ENCODE measurements around the gene PLD5. TPM values are rescaled to one million over a fixed set of nuclear protein-coding genes. Genes with fewer than 3 reads are reported as not detected.
"Not testable (repeated sequence)": the region's sequence is repeated elsewhere in the genome, so short reads cannot be mapped to it uniquely, and the experiment has no call there.

Gene PLD5
- polyA plus RNA-seq, 4 donors: 1.5 to 1.8 (median 1.5) TPM

GRCh38 chr1:242219298-242219901, 305.1 kb downstream of the PLD5 start:
- no peak for DNase-seq (ENCODE audit: low read depth in 4 of 4, low spot score in 3 of 4)

- DNase-seq (ENCODE audit: low read depth in 4 of 4, low spot score in 3 of 4): no peak
Observed at GRCh38 chr1:242216368-242216767, 308.1 kb downstream of the PLD5 start.

GRCh38 chr1:242214455-242214854, 310.0 kb downstream of the PLD5 start:
- DNase-seq (ENCODE audit: low read depth in 4 of 4, low spot score in 3 of 4): not testable (repeated sequence)

GRCh38 chr1:242212961-242213360, 311.5 kb downstream of the PLD5 start:
- not testable (repeated sequence) for DNase-seq (ENCODE audit: low read depth in 4 of 4, low spot score in 3 of 4)

GRCh38 chr1:242212401-242212800, 312.1 kb downstream of the PLD5 start:
- DNase-seq (ENCODE audit: low read depth in 4 of 4, low spot score in 3 of 4): no peak

GRCh38 chr1:242211254-242212022, 313.1 kb downstream of the PLD5 start:
- DNase-seq (ENCODE audit: low read depth in 4 of 4, low spot score in 3 of 4): no peak

- not testable (repeated sequence) for DNase-seq (ENCODE audit: low read depth in 4 of 4, low spot score in 3 of 4)
Observed at GRCh38 chr1:242210316-242210715, 314.2 kb downstream of the PLD5 start.

GRCh38 chr1:242209063-242209462, 315.4 kb downstream of the PLD5 start:
- peak in 1 of 4 donors; percentile 5 for DNase-seq (ENCODE audit: low read depth in 4 of 4, low spot score in 3 of 4)

- DNase-seq (ENCODE audit: low read depth in 4 of 4, low spot score in 3 of 4): no peak
Observed at GRCh38 chr1:242208021-242208420, 316.5 kb downstream of the PLD5 start.

GRCh38 chr1:242206994-242207393, 317.5 kb downstream of the PLD5 start:
- no peak for DNase-seq (ENCODE audit: low read depth in 4 of 4, low spot score in 3 of 4)

- no peak for DNase-seq (ENCODE audit: low read depth in 4 of 4, low spot score in 3 of 4)
Observed at GRCh38 chr1:242205622-242206489, 318.6 kb downstream of the PLD5 start.

GRCh38 chr1:242203262-242203661, 321.2 kb downstream of the PLD5 start:
- no peak for DNase-seq (ENCODE audit: low read depth in 4 of 4, low spot score in 3 of 4)

- DNase-seq (ENCODE audit: low read depth in 4 of 4, low spot score in 3 of 4): no peak
Observed at GRCh38 chr1:242201090-242201489, 323.4 kb downstream of the PLD5 start.

- no peak for DNase-seq (ENCODE audit: low read depth in 4 of 4, low spot score in 3 of 4)
Observed at GRCh38 chr1:242199776-242200458, 324.6 kb downstream of the PLD5 start.

- no peak for DNase-seq (ENCODE audit: low read depth in 4 of 4, low spot score in 3 of 4)
Observed at GRCh38 chr1:242197907-242198820, 326.3 kb downstream of the PLD5 start.

- DNase-seq (ENCODE audit: low read depth in 4 of 4, low spot score in 3 of 4): no peak
Observed at GRCh38 chr1:242196914-242197313, 327.6 kb downstream of the PLD5 start.

- no peak for DNase-seq (ENCODE audit: low read depth in 4 of 4, low spot score in 3 of 4)
Observed at GRCh38 chr1:242196101-242196500, 328.4 kb downstream of the PLD5 start.

GRCh38 chr1:242189591-242189990, 334.9 kb downstream of the PLD5 start:
- DNase-seq (ENCODE audit: low read depth in 4 of 4, low spot score in 3 of 4): no peak

GRCh38 chr1:242187816-242188215, 336.7 kb downstream of the PLD5 start:
- no peak for DNase-seq (ENCODE audit: low read depth in 4 of 4, low spot score in 3 of 4)

GRCh38 chr1:242187171-242187570, 337.3 kb downstream of the PLD5 start:
- DNase-seq (ENCODE audit: low read depth in 4 of 4, low spot score in 3 of 4): no peak
